Neuron (in vitro differentiated cells): ENCODE measurements around the gene ZNF823.

Source experiments
- H2AFZ ChIP-seq: one replicate; pipeline ENCODE4 v1.6.1; 2013; ENCODE audit warnings: low read depth, mild to moderate bottlenecking, inconsistent platforms, low read length, moderate library complexity
- H3K27me3 ChIP-seq: one replicate; pipeline ENCODE4 v1.6.1; 2013; ENCODE audit warnings: low read length; ENCODE audit not compliant: insufficient read depth
- H3K36me3 ChIP-seq: one replicate; pipeline ENCODE4 v1.6.1; 2013; ENCODE audit warnings: low read length; ENCODE audit not compliant: insufficient read depth
- H3K4me1 ChIP-seq: one replicate; pipeline ENCODE4 v1.6.1; 2013; ENCODE audit warnings: low read length; ENCODE audit not compliant: insufficient read depth
- H3K4me3 ChIP-seq: 2 replicates; pipeline ENCODE4 v1.5.1; 2013; ENCODE audit warnings: mild to moderate bottlenecking, low read length, moderate library complexity
- H3K9me3 ChIP-seq: one replicate; pipeline ENCODE4 v1.6.1; 2013; ENCODE audit warnings: low read length

ZNF823 gene

DNA sequence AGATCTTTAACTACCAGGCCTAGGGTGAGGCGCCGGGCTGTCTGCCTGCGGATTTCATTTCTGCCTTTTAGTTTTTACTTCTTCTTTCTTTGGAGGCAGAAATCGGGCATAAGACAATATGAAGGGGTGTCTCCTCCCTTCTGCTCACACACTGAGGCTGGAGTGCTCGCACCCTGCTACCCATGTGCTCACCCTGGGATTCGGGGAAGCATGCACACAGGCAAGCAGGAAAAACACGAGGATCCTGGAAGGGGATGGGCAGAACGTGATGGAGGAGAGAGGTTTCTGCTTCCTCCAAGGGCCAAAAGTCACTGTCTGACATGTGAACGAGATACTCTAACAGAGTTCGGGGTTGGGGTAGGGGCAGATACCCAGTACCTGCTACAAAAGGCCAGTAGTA lies 28.4 kb downstream of the ZNF823 start:
- peaks cover 3% of the 10 kb centered on the region for H3K4me1 ChIP-seq
- H3K4me3 ChIP-seq: no peak overlapping the region
- no peaks in the 10 kb centered on the region for H3K36me3 ChIP-seq
- peaks cover 7% of the 10 kb centered on the region for H3K9me3 ChIP-seq
- H3K27me3 ChIP-seq: no peaks in the 10 kb centered on the region
- H2AFZ ChIP-seq: no peak overlapping the region

DNA sequence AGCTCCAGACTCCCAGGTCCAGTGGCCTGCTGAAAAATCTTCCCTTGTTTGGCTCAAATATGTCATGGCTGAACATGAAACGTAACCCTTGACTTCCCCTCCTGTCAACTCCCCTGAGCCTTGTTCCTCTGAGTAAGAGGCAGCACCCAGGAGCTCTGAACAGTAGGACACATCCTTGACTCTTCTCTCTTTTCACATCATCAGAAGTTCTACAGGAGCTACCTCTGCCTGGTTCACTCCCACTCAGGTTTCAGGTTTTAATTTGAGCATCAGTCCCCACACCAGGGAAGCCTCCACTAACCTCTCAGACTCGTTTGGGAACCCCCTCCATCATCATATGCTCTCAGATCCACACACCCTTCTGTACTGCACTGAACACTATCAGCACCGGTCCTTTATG lies 30.3 kb downstream of the ZNF823 start:
- peaks cover 18% of the 10 kb centered on the region for H3K4me1 ChIP-seq
- H3K27me3 ChIP-seq: no peaks in the 10 kb centered on the region
- peaks cover 7% of the 10 kb centered on the region for H3K9me3 ChIP-seq
- H3K4me3 ChIP-seq: no peak overlapping the region
- H3K36me3 ChIP-seq: no peaks in the 10 kb centered on the region
- no peak overlapping the region for H2AFZ ChIP-seq

DNA sequence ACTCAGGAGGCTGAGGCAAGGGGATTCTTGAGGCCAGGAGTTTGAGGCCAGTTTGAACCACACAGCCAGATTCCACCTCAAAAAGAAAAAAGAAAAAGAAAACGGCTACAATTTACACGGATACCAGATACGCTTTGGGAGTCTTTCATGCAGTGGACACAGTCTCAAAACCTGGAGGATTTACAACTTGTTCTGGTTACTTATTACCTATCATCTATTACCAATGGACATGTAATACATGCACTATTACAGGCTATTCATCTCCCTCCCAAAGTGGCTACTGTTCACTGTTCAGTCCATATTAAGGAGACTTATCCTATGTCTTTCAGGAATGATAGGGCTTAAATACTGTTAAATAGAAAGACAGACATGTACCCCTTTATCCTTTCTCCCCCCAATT lies 33.3 kb downstream of the ZNF823 start:
- Histone ChIP-seq H3K27me3 (no peaks in the 10 kb centered on the region), H3K4me3 (no peak overlapping the region), H3K36me3 (no peaks in the 10 kb centered on the region), H2AFZ (no peak overlapping the region), H3K9me3 (peaks cover 10% of the 10 kb centered on the region), H3K4me1 (peaks cover 18% of the 10 kb centered on the region)

DNA sequence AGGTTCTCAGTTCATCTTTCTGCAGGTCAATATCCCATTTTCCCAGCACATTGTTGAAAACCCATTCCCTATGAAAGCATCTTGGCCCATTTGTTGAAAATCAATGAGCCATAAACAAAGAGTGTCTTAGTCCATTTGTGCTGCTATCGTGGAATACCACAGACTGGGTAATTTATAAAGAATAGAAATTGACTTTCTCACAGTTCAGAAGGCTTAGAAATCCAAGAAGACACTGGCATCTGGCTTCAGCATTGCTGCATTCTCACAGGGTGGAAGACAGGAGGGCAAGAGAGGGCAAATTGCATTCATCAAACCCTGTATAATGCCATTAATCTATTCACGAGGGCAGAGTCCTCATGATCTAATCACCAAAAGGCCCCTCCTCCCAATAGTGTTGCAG lies 34.1 kb downstream of the ZNF823 start:
- no peak overlapping the region for H2AFZ ChIP-seq
- no peaks in the 10 kb centered on the region for H3K27me3 ChIP-seq
- no peaks in the 10 kb centered on the region for H3K36me3 ChIP-seq
- H3K9me3 ChIP-seq: peaks cover 5% of the 10 kb centered on the region
- no peak overlapping the region for H3K4me3 ChIP-seq
- H3K4me1 ChIP-seq: peaks cover 18% of the 10 kb centered on the region

DNA sequence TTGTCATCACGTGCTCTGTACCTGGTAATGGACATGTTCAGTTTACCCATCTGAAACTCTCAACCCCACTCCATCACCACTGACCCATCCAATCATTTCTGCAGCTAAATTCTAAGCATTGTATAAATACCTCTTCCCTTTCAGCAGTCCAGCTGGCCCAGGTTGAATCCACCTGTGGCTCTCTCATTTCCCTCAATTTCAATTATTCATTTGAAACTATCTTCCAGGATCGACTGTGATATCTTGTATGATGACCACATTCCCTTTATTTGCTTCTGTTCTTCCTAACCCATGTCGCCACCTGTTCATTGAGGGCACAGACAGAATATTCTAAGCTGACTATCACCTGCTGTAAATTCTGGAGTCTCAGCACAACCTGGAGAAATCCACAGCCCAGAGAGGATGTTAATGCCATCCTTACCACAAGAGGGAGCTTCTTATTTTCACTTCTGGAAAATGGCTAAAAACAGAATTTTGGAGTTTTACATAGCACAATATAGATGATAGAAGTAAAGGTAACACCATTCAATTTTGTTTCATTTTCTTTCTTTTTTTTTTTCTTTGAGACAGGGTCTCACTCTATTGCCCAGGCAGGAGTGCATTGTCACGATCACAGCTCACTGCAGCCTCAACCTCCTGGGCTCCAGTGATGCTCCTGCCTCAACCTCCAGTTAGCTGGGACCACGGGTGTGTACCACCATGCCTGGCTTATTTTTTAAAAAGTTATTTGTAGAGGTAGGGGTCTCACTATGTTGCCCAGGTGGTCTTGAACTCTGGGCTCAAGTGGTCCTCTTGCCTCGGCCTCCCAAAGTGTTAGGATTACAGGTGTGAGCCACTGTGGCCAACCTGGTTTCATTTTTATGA lies 38.6 kb downstream of the ZNF823 start:
- Histone ChIP-seq H3K36me3 (no peaks in the 10 kb centered on the region), H3K4me1 (peaks cover 15% of the 10 kb centered on the region), H2AFZ (no peak overlapping the region), H3K27me3 (no peaks in the 10 kb centered on the region), H3K4me3 (no peak overlapping the region), H3K9me3 (peaks cover 3% of the 10 kb centered on the region)

DNA sequence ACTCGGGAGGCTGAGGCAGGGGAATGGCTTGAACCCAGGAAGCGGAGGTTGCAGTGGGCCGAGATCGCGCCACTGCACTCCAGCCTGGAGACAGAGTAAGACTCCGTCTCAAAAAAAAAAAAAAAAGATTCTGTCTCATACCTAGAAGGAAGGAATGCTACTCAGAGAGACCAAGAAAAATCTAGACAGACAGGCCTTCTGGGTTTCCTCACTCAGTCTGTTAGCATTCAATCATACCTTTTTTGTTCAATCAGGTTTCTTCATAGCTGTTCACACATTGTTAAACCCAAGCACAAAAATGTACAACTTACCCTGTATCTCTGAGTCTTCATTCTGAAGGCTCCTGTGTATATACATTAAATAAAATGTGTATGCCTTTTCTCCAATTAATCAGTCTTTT lies 40.5 kb downstream of the ZNF823 start:
- Histone ChIP-seq H3K27me3 (no peaks in the 10 kb centered on the region), H3K36me3 (no peaks in the 10 kb centered on the region), H2AFZ (no peak overlapping the region), H3K4me3 (no peak overlapping the region), H3K9me3 (peaks cover 3% of the 10 kb centered on the region), H3K4me1 (peaks cover 10% of the 10 kb centered on the region)

DNA sequence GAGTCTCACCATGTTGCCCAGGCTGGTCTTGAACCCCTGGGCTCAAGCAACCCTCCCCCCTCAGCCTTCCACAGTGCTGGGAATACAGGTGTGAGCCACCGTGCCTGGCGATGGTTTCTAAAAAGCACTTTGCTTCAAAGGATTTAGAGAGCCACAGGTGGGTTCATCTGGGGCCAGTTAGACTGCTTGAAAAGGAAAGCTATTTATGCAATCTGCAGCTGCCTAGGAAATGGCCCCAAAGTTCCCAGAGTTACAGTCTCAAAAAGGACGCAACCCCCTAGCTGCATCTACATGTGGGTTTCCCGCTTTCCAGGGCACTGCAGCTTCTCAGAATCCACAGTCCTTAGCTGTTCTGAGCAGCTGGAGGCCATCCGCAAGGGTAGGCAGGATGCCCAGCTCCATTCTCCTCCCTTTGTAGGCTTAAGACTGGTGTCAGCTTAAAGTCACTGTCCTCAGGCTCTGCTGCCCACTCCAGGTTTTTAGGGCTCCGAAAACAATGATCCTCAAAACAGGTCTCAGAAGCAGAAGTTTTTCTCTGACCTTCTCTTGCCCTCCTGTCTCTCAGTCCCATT lies 41.4 kb downstream of the ZNF823 start:
- Histone ChIP-seq H3K4me3 (no peak overlapping the region), H2AFZ (no peak overlapping the region), H3K27me3 (no peaks in the 10 kb centered on the region), H3K9me3 (no peaks in the 10 kb centered on the region), H3K36me3 (no peaks in the 10 kb centered on the region), H3K4me1 (peaks cover 10% of the 10 kb centered on the region)

DNA sequence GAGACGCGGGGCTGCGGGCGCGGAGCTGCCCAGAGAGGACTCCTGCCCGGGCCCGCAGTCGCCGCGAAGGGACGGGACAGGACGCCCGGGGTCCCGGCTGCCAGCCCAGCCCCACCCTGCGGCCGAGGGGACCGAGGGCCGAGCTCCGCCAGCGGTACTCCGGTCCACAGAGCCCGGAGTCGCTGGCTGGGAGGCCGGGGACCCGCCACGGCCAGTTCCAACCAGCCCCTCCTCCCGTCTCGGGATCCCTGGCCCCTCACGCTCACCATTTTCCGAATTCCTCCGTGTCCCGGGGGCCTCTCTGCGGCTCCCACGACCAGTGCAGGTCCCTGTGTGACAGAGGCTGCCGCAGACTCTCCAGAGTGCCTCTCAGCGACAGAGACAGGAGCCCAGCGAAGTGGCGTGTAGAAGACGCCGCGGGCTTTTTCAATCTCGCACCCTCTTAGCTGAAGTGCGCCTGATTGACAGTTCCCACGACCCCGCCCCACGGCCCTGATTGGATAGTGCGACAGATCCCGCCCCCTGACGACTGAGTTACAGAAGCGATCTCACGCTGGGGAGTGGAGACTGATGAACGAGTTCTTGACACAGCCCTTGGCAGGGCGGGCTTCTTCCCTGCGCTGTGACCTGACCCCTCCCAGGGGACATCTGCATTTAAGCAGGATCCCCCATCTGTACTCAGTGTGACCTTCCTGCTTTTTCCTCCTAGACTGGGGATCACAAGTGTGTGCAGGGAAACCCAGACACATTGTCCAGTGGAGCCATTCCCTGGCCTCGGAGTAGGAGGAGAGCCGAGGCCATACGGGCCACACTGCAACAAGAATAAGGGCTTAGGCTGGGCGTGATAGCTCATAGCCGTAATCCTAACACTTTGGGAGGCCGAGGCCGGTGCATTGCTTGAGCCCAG lies 44.0 kb downstream of the ZNF823 start:
- H3K36me3 ChIP-seq: peaks cover 2% of the 10 kb centered on the region
- peak overlapping the region; percentile 56 for H2AFZ ChIP-seq
- peak overlapping the region; percentile 71 for H3K4me3 ChIP-seq
- peaks cover 9% of the 10 kb centered on the region for H3K9me3 ChIP-seq
- peaks cover 10% of the 10 kb centered on the region for H3K4me1 ChIP-seq
- no peaks in the 10 kb centered on the region for H3K27me3 ChIP-seq

DNA sequence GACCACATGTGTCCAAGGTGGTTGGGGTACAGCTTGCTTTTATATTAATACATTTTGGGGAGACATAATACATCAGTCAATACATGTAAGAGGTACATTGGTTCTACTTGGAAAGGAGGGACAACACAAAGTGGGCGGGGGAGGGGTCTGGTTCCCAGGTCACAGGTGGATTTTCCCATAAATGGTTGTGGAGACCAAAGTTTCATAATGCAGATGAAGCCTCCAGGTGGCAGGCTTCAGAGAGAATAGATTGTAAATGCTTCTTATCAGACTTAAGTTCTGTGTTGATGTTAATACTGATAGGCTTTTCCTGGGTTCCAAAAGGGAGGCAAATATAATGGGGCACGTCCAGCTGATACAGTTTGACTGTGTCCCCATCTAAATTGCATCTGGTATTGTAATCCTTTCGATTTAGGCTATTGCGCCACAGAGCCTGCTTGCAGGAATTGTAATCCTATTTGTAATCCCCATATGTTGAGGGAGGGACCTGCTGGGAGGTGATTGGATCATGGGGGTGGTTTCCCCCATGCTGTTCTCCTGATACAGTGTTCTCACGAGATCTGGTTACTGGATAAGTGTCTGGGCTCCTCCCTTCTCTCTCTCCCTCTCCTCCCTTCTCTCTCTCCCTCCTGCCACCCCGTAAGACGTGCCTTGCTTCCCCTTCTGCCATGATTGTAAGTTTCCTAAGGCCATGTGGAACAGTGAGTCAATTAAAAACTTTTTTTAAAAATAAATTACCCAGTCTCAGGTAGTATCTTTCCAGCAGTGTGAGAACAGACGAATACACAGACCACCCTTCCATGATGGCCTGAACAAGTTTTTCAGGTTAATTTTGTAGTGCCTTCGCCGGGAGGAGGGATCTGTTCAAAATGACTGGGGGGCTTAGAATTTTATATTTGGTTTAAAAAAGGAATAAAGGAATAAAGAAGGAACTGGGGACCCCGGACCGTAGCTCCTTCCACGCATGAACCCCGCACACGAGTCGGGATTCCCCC lies 44.9 kb downstream of the ZNF823 start:
- Histone ChIP-seq H3K36me3 (peaks cover 5% of the 10 kb centered on the region), H3K27me3 (no peaks in the 10 kb centered on the region), H3K4me1 (peaks cover 10% of the 10 kb centered on the region), H2AFZ (peak overlapping the region; percentile 56), H3K4me3 (peak overlapping the region; percentile 71), H3K9me3 (peaks cover 13% of the 10 kb centered on the region)

DNA sequence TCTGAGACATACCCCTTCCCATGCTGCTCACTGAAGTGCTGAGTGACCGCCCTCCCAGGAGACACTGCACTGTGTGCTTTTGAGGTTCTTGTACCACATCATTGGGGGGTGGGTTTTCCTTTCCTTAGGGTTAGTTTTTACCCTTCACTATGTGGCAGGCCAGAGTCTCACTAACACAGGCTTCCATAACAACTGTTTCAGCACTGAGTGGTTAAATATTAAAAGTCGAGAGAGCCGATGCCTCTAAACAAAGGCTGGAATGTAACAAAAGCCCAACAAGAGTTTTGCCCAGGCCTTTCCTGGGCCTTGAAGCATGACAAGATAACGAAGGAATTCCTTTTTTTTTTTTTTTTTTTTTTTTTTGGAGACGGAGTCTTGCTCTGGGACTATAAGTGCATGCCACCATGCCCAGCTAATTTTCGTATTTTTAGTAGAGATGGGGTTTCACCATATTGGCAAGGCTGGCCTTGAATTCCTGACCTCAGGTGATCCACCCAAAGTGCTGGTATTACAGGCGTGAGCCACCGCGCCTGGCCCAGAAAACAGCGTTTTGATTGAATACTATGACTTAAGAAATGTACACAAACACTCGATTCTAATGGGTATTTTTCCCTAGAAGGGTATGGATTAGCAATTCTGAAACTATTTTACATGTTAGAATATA lies 46.5 kb downstream of the ZNF823 start:
- peaks cover 25% of the 10 kb centered on the region for H3K9me3 ChIP-seq
- peaks cover 16% of the 10 kb centered on the region for H3K36me3 ChIP-seq
- H3K4me3 ChIP-seq: no peak overlapping the region
- no peak overlapping the region for H2AFZ ChIP-seq
- no peaks in the 10 kb centered on the region for H3K27me3 ChIP-seq
- peaks cover 10% of the 10 kb centered on the region for H3K4me1 ChIP-seq

DNA sequence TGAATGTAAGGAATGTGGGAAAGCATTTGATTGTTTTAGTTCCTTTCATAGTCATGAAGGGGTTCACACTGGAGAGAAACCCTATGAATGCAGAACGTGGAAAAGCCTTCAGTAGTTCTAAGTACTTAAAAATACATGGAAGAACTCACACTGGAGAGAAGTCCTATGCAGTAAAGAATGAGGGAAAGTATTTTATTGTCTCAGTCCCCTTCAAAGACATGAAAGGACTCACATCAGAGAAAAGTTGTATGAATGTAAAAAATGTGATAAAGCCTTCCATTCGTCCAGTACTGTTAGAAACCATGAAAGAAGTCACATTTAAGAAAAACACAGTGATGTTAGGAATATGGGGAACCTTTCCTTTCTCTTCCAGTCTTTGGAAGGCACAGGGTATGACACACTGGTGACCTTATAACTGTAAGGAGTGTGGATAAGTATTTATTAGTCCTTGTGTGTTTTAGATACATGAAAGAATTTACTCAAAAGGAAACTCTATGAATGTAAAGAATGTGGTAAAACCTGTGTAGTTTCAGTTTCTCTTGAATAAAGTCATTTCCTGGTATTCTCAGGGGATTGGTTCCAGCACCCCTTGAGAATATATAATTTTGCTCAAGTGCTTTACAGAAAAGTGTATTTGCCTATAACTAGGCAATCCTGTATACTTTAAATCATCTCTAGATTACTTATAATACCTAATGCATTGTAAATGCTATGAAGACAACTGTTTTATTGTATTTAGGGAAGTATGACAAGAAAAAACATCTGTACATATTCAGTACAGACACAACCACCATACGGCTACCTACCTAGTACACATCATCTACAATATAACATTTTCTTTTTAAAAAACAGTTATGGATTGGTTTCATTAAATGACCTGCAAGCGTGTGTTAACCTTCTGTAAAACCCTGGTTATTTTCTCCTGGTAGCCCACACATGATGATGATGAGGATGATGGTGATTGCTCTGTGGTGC lies 52.8 kb downstream of the ZNF823 start:
- Histone ChIP-seq H2AFZ (no peak overlapping the region), H3K36me3 (peaks cover 58% of the 10 kb centered on the region), H3K9me3 (peaks cover 72% of the 10 kb centered on the region)

More for the DNA sequence above, 52.8 kb downstream of the ZNF823 start:
- H3K4me1 ChIP-seq: no peaks in the 10 kb centered on the region
- no peaks in the 10 kb centered on the region for H3K27me3 ChIP-seq
- no peak overlapping the region for H3K4me3 ChIP-seq
